A549 (cell line): ENCODE results near the gene BANF2. TPM values are rescaled to one million over a fixed set of nuclear protein-coding genes. Genes with fewer than 3 reads are reported as not detected.

Source experiments
- ATAC-seq, 2 experiments: fragments of 200-7000 bp in 1 of 2; fragments of >200 bp in 1 of 2; cut with Nextera tagmentation in 1 of 2; cut with Tn5 transposase in 1 of 2; 3 replicates each; pipeline versions ENCODE4 v1.8.0 to v1.9.1; 2018 to 2020; ENCODE audit warnings: mild to moderate bottlenecking in 1 of 2, moderate library complexity in 1 of 2
- CTCF ChIA-PET: fragments of 300-600 bp; sonication (Branson Sonifier 250); formaldehyde crosslinking; extraction: SDS; loops from one replicate; lab custom pipeline; 2021; ENCODE audit warnings: antibody characterized with exemption, inconsistent platforms; lab: Yijun Ruan, JAX
- POLR2A ChIA-PET: fragments of 350-600 bp; formaldehyde crosslinking; extraction: SDS; loops from one replicate; lab custom pipeline; 2021; ENCODE audit warnings: antibody characterized with exemption, inconsistent platforms; lab: Yijun Ruan, JAX
- DNase-seq, 2 experiments: peaks; one replicate each; pipeline versions ENCODE4 v3.0.0 to v3.0.0-alpha.2; 2011 to 2016; ENCODE audit warnings: low read depth in 1 of 2, low spot score in 1 of 2
- FAIRE-seq: peaks from 2 replicates; lab custom pipeline; 2011; peaks lifted over from hg19 to GRCh38; lab: Jason Lieb, UNC
- H3K27ac ChIP-seq, 2 experiments: fragments of >200 bp; sonication (Bioruptor Twin); formaldehyde crosslinking; 3 replicates each; pipeline ENCODE4 v1.5.1; 2016 to 2017
- H3K4me1 ChIP-seq: fragments of >200 bp; sonication (Bioruptor Twin); formaldehyde crosslinking; 3 replicates; pipeline ENCODE4 v1.6.1; 2016
- H3K4me2 ChIP-seq: fragments of >200 bp; sonication (Bioruptor Twin); formaldehyde crosslinking; 3 replicates; pipeline ENCODE4 v1.6.1; 2016
- H3K4me3 ChIP-seq: fragments of >200 bp; sonication (Bioruptor Twin); formaldehyde crosslinking; 3 replicates; pipeline ENCODE4 v1.5.1; 2016
- H3K9me3 ChIP-seq: fragments of >200 bp; sonication (Bioruptor Twin); formaldehyde crosslinking; 3 replicates; pipeline ENCODE4 v1.6.1; 2016
- CBX2 ChIP-seq: fragments of 200-600 bp; sonication (generic); IDR thresholded peaks from 2 replicates; pipeline ENCODE4 v1.6.1; 2016; ENCODE audit warnings: low read depth, mild to moderate bottlenecking, borderline replicate concordance
- CEBPB ChIP-seq, 2 experiments: fragments of >200 bp in 1 of 2; sonication (Bioruptor Twin) in 1 of 2; formaldehyde crosslinking in 1 of 2; IDR thresholded peaks; 2 replicates each; pipeline ENCODE4 v1.6.1; 2012 to 2016
- E2F6 ChIP-seq: IDR thresholded peaks from 2 replicates; pipeline ENCODE4 v1.6.1; 2012; ENCODE audit warnings: low read depth, borderline replicate concordance
- EHMT2 ChIP-seq: fragments of 200-600 bp; sonication (generic); IDR thresholded peaks from 2 replicates; pipeline ENCODE4 v1.6.1; 2016; ENCODE audit warnings: antibody characterized with exemption, low read depth, mild to moderate bottlenecking, moderate library complexity
- ESRRA ChIP-seq: fragments of 150-350 bp; IDR thresholded peaks from 2 replicates; pipeline ENCODE4 v1.6.1; 2014; ENCODE audit warnings: mild to moderate bottlenecking, low read length, borderline replicate concordance
- FOSB ChIP-seq: fragments of 250-450 bp; sonication (Bioruptor Pico); IDR thresholded peaks from 2 replicates; pipeline ENCODE4 v1.5.0; 2020; ENCODE audit warnings: mild to moderate bottlenecking, moderate library complexity
- FOSL2 ChIP-seq, 2 experiments: fragments of 450-650 bp in 1 of 2; fragments of >200 bp in 1 of 2; sonication (Bioruptor Twin) in 1 of 2; formaldehyde crosslinking; IDR thresholded peaks; 2 replicates each; pipeline versions ENCODE4 v1.5.0 to v1.6.1; 2016 to 2020; ENCODE audit warnings: mild to moderate bottlenecking in 1 of 2, moderate library complexity in 1 of 2
- HEYL ChIP-seq: fragments of 250-450 bp; sonication (Bioruptor Pico); IDR thresholded peaks from 2 replicates; pipeline ENCODE4 v1.8.0; 2021; ENCODE audit warnings: mild to moderate bottlenecking, moderate library complexity
- HOXB13 ChIP-seq: fragments of 250-450 bp; sonication (Bioruptor Pico); IDR thresholded peaks from 2 replicates; pipeline ENCODE4 v1.5.0; 2020; ENCODE audit warnings: low read depth, mild to moderate bottlenecking, moderate library complexity
- JUN ChIP-seq, 2 experiments: fragments of >200 bp; sonication (Bioruptor Twin); formaldehyde crosslinking; IDR thresholded peaks; 2 replicates in 1 of 2; 3 replicates in 1 of 2; pipeline ENCODE4 v1.6.1; 2016 to 2017
- KDM1A ChIP-seq: fragments of 200-600 bp; sonication (generic); IDR thresholded peaks from 2 replicates; pipeline ENCODE4 v1.6.1; 2016; ENCODE audit warnings: low read depth, mild to moderate bottlenecking
- MAX ChIP-seq: IDR thresholded peaks from 2 replicates; pipeline ENCODE4 v1.6.1; 2012
- NFE2L2 ChIP-seq: fragments of 150-350 bp; conservative IDR thresholded peaks from 2 replicates; pipeline ENCODE4 v1.6.1; 2014; ENCODE audit warnings: low read length
- NR3C1 ChIP-seq: fragments of >200 bp; sonication (Bioruptor Twin); formaldehyde crosslinking; IDR thresholded peaks from 3 replicates; pipeline ENCODE4 v1.6.1; 2017
- PHF8 ChIP-seq: fragments of 200-600 bp; sonication (generic); IDR thresholded peaks from 2 replicates; pipeline ENCODE4 v1.6.1; 2016; ENCODE audit warnings: low read depth, mild to moderate bottlenecking, antibody characterized with exemption, moderate library complexity, borderline replicate concordance
- POLR2A ChIP-seq: IDR thresholded peaks from 2 replicates; pipeline ENCODE4 v1.6.1; 2012; ENCODE audit warnings: mild to moderate bottlenecking, low read length
- RARB ChIP-seq: fragments of 250-450 bp; sonication (Bioruptor Pico); IDR thresholded peaks from 2 replicates; pipeline ENCODE4 v1.8.0; 2021; ENCODE audit warnings: mild to moderate bottlenecking, moderate library complexity
- REST ChIP-seq: fragments of 200-600 bp; sonication (generic); IDR thresholded peaks from 2 replicates; pipeline ENCODE4 v1.6.1; 2016; ENCODE audit warnings: antibody characterized with exemption, mild to moderate bottlenecking, moderate library complexity
- RFX5 ChIP-seq: fragments of 450-650 bp; IDR thresholded peaks from 2 replicates; pipeline ENCODE4 v1.7.1; 2014; ENCODE audit warnings: antibody characterized with exemption, mild to moderate bottlenecking, moderate library complexity
- SREBF2 ChIP-seq: fragments of 450-650 bp; IDR thresholded peaks from 2 replicates; pipeline ENCODE4 v1.6.1; 2014; ENCODE audit warnings: mild to moderate bottlenecking, moderate library complexity
- ZFP36 ChIP-seq: fragments of 450-650 bp; IDR thresholded peaks from 2 replicates; pipeline ENCODE4 v1.6.1; 2014; ENCODE audit warnings: borderline replicate concordance; ENCODE audit not compliant: partially characterized antibody
- WGBS: methylation state at CpG from one replicate; pipeline ENCODE4 v1.1.6; 2017; ENCODE audit errors: missing lambda C conversion rate; 5-methylcytosine and 5-hydroxymethylcytosine counted together
- polyA plus RNA-seq, 4 experiments: library from polyadenylated mRNA; depleted of rRNA in 3 of 4; stranded (reverse); fragments of >200 nt; fragmentation: RNase III in 1 of 4; extraction: RNeasy Plus Mini Kit Qiagen cat#74134 plus additional on column Dnase treatment in 1 of 4; gene quantifications; 2 replicates in 3 of 4; 3 replicates in 1 of 4; pipeline ENCODE4 v1.2.3, GENCODE V29; 2011 to 2017
- TF ChIP-seq, protein P1 (sequence below): fragments of 450-650 bp; IDR thresholded peaks from 2 replicates; pipeline ENCODE4 v1.6.1; 2014; ENCODE audit warnings: antibody characterized with exemption

The BANF2 gene
- polyA plus RNA-seq, 2 of the 4 experiments (the other 2 are of a cell fraction), result not detected

GRCh38 chr20:17708675-17709360, 9.1 kb downstream of the BANF2 start:
- no peak overlapping the region for H3K4me3 ChIP-seq
- 74% methylated on average over 7 of the region's 7 CpGs for WGBS
- 0 out of 3 replicates have a peak, but pooled peaks cover 4% of the 10 kb centered on the region for H3K4me1 ChIP-seq
- H3K4me2 ChIP-seq, result no peak overlapping the region
- H3K27ac ChIP-seq, result no peak overlapping the region
- no peak for TF ChIP-seq POLR2A
- H3K9me3 ChIP-seq, result no peaks in the 10 kb centered on the region
- FAIRE-seq, result no peak
- ATAC-seq, result no peak
- ChIA-PET CTCF (interaction anchor here (0.6 to 2.7 kb wide), 3 partner anchors 8 to 200 kb away, joined by 3 to 11 read pairs (median 3); partner anchors contain the start of gene BANF2), POLR2A (no interaction called here)
- no peak for DNase-seq

DNA sequence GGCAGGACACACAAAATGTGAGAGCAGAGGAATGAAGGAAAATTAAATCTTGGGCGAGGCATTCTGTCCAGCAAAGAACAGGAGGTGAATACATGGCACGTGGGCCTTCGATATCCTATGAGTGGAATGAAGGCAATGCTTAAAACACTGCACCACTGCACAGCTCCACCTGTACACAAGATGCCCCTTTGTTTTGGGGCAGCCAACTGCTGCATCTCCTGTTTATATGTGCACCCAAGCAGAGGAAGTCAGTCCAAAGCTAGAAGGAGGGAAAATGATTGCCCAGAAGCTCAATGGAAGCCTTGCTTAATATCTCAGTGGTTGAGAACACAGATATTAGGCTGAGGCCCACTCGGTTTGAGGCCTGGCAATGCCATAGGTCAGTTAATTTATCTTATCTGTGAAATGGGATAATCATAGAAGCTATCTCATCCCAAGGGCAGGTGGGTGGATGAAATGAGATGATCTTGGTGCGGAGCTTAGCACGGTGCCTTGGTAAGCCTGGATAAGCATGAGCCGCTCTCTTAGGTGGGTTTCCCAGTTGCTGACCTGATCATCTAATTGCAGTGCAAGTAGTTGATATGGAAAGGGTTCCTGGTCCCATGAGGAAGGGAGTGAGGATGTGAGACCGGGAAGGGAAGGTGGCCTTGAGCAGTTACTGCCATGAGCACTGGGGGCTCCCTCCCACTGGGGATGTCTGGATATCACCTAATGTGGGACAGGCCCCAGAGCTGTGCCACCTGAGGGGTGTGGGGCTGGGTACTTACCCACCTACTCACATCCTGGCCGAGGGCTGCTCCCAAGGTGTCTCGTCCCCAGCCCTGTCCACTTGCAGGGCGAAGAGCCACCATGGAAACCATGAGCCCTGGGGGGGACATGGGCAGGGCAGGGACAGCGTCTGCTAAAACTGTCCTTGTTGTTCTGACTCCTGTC, 9.9 kb downstream of the BANF2 start:
- Histone ChIP-seq H3K4me3 (no peak overlapping the region), H3K4me2 (no peak overlapping the region), H3K27ac (no peak overlapping the region), H3K4me1 (0 out of 3 replicates have a peak, but pooled peaks cover 4% of the 10 kb centered on the region)
- CTCF ChIA-PET, result interaction anchor here (0.9 to 2.7 kb wide), 3 partner anchors 9 to 199 kb away, joined by 3 to 11 read pairs (median 4); partner anchors contain the start of gene BANF2
- ATAC-seq, result no peak
- no peak for TF ChIP-seq FOSL2 (IDR thresholded peaks at IDR 0.05)
- TF ChIP-seq FOSL2 (CRISPR knock-in tag; IDR thresholded peaks at IDR 0.05), result no peak
- no peak for TF ChIP-seq RFX5
- TF ChIP-seq ZFP36, result no peak
- TF ChIP-seq NR3C1, result no peak
- TF ChIP-seq E2F6, result no peak
- no peak for TF ChIP-seq POLR2A
- TF ChIP-seq, protein P1, sequence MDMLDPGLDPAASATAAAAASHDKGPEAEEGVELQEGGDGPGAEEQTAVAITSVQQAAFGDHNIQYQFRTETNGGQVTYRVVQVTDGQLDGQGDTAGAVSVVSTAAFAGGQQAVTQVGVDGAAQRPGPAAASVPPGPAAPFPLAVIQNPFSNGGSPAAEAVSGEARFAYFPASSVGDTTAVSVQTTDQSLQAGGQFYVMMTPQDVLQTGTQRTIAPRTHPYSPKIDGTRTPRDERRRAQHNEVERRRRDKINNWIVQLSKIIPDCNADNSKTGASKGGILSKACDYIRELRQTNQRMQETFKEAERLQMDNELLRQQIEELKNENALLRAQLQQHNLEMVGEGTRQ, result no peak
- no peak for TF ChIP-seq REST
- TF ChIP-seq PHF8, result no peak
- TF ChIP-seq, all 56 proteins: peak for 0
- no peak for DNase-seq
- 71% methylated on average over 12 of the region's 12 CpGs for WGBS
- POLR2A ChIA-PET, result no interaction called here
- no peak for FAIRE-seq
- H3K9me3 ChIP-seq, result no peaks in the 10 kb centered on the region

DNA sequence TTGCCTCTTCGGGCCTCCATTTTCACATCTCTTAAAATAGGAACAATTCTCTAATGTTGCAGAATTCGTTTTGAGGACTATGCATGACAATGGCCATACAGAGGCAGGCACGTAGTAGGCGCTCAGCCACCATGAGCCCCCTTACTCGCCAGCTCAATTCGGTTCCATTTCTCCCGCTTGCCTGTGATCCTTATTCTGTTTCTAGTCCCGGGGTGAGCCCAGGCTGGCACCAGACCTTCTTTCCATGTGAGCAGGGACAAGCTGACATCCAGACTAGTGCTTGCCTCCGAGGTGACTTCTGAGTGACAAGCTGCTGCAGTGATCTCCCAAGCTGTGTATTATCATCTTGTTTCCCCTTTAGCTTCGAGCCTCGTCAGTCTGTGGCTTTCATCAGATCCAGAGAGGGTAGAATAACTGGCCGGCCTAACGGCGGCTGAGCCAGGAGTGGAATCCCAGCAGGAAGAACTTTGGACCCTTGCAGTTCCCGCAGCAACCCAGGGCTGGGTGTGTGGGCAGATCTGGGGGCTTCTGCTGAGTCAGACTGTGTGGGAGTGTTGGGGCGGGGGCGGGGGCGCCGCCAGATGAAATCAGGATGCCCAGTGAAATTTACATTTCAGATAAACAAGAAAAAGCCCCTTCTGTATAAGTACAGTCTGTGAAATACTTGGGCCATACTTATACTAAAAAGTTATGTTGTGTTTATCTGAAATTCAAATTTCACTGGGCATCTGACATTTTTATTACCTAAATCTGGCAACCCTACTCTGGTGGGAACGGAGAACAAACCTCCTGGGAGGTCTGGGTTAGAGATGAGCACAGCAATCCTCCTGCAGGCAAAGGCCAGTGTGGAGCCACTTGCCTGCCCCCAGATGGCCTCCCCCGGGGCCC, 10.9 kb downstream of the BANF2 start:
- CTCF ChIA-PET, result interaction anchor here (0.9 to 2.7 kb wide), 2 partner anchors 10 to 19 kb away, joined by 4 to 11 read pairs; partner anchors contain the start of gene BANF2
- WGBS, result 61% methylated on average over 21 of the region's 21 CpGs
- ATAC-seq (peak in 1 of 2 experiments; percentile 16; a peak in 1 of 6 replicates), FAIRE-seq (no peak), DNase-seq (no peak)
- Histone ChIP-seq H3K27ac (no peak overlapping the region), H3K4me1 (0 out of 3 replicates have a peak, but pooled peaks cover 4% of the 10 kb centered on the region), H3K4me3 (no peak overlapping the region), H3K4me2 (peak overlapping the region; percentile 17; the same call in 1 of the 3 replicates), H3K9me3 (no peaks in the 10 kb centered on the region)
- TF ChIP-seq EHMT2 (no peak), HOXB13 (CRISPR knock-in tag) (no peak), KDM1A (no peak), CBX2 (no peak), FOSB (no peak), SREBF2 (no peak), PHF8 (no peak), JUN (IDR thresholded peaks at IDR 0.05) (no peak), ZFP36 (no peak), MAX (no peak), CEBPB (IDR thresholded peaks at IDR 0.05) (no peak), ESRRA (no peak), RARB (CRISPR knock-in tag) (no peak), NFE2L2 (no peak), HEYL (CRISPR knock-in tag) (no peak)
- POLR2A ChIA-PET, result no interaction called here
